HUES6 (cell line): ENCODE measurements around the gene GREM2.

Experiments
- H3K27ac ChIP-seq: 2 replicates; pipeline ENCODE4 v1.7.0; 2013; ENCODE audit warnings: low read depth, mild to moderate bottlenecking, low read length, inconsistent platforms
- H3K27me3 ChIP-seq: 2 replicates; pipeline ENCODE4 v1.6.1; 2013; ENCODE audit warnings: low read length; ENCODE audit not compliant: control insufficient read depth, insufficient read depth
- H3K36me3 ChIP-seq: 2 replicates; pipeline ENCODE4 v1.6.1; 2013; ENCODE audit warnings: low read length; ENCODE audit not compliant: control insufficient read depth, insufficient read depth
- H3K4me1 ChIP-seq: 2 replicates; pipeline ENCODE4 v1.6.1; 2013; ENCODE audit warnings: low read length; ENCODE audit not compliant: control insufficient read depth, insufficient read depth
- H3K4me3 ChIP-seq: 2 replicates; pipeline ENCODE4 v1.5.1; 2013; ENCODE audit warnings: low read depth, low read length
- H3K9ac ChIP-seq: one replicate; pipeline ENCODE4 v1.6.1; 2013; ENCODE audit warnings: mild to moderate bottlenecking, low read length
- H3K9me3 ChIP-seq: 2 replicates; pipeline ENCODE4 v1.6.1; 2013; ENCODE audit warnings: low read depth, low read length; ENCODE audit not compliant: control insufficient read depth, insufficient read depth

GREM2 gene

DNA sequence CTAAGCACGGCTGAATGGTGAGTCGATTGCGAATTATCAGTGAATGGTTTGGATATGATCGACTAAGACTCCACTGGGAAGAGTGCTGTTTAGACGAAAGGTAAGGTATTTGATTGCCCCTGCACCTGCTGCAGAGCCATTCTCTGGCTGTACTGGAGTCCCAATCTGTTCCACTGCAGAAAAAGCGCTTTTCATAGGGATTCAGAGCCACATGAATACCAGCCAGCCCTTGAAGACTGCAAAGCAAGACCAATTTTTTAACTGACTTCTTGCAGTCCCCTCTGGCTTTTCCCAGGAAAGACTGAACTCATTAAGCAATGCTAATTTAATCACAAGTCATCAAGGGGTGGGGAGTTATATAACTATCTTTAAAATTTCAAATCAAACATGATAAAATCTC is 1.3 kb downstream of the GREM2 start:
- peaks cover 20% of the 10 kb centered on the region; the same call in 1 of the 2 replicates for H3K4me1 ChIP-seq
- H3K27me3 ChIP-seq: peaks cover 31% of the 10 kb centered on the region
- no peak overlapping the region for H3K4me3 ChIP-seq
- no peaks in the 10 kb centered on the region for H3K9me3 ChIP-seq
- H3K27ac ChIP-seq: no peak overlapping the region
- H3K36me3 ChIP-seq: no peaks in the 10 kb centered on the region
- H3K9ac ChIP-seq: no peak overlapping the region

DNA sequence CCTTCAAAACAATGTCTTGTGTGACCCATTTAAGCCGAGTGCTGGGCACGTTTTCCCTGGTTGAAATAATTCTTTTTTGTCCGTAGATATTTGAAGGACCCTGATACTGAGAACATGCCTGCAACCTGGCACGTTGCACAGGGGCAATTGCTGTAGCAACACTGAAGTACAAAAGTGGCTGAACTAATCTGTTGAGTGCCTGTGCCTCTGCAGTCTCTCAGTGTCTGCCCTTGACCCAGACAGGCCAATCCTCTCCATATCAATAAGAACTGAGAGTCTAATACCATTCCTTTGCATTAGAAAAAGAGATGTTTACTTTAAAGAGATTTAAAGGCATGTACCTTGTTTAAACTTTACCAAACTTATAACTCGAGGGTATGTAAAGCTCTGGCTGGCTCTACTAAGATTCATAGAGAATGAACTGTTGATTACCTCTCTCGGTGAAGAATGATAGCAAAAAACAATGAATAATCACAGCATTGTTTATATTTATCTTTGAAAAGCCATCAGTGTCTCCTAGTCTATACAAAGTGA is 2.4 kb downstream of the GREM2 start:
- Histone ChIP-seq H3K4me1 (peaks cover 20% of the 10 kb centered on the region; the same call in 1 of the 2 replicates), H3K9me3 (no peaks in the 10 kb centered on the region), H3K9ac (no peak overlapping the region), H3K36me3 (no peaks in the 10 kb centered on the region), H3K27ac (no peak overlapping the region), H3K4me3 (no peak overlapping the region), H3K27me3 (peaks cover 31% of the 10 kb centered on the region)

- H3K4me1 ChIP-seq: peaks cover 20% of the 10 kb centered on the region; the same call in 1 of the 2 replicates
- no peak overlapping the region for H3K4me3 ChIP-seq
- H3K9me3 ChIP-seq: no peaks in the 10 kb centered on the region
- H3K27me3 ChIP-seq: peaks cover 31% of the 10 kb centered on the region
- no peak overlapping the region for H3K9ac ChIP-seq
- no peak overlapping the region for H3K27ac ChIP-seq
- no peaks in the 10 kb centered on the region for H3K36me3 ChIP-seq
Measured at GRCh38 chr1:240608707-240609106, 3.2 kb downstream of the GREM2 start.

GRCh38 chr1:240607006-240607405 is 4.9 kb downstream of the GREM2 start:
- H3K4me3 ChIP-seq: no peak overlapping the region
- peaks cover 26% of the 10 kb centered on the region for H3K27me3 ChIP-seq
- H3K9ac ChIP-seq: no peak overlapping the region
- H3K9me3 ChIP-seq: no peaks in the 10 kb centered on the region
- peaks cover 7% of the 10 kb centered on the region; the same call in 1 of the 2 replicates for H3K4me1 ChIP-seq
- H3K36me3 ChIP-seq: no peaks in the 10 kb centered on the region
- H3K27ac ChIP-seq: no peak overlapping the region

GRCh38 chr1:240602189-240602588 is 9.8 kb downstream of the GREM2 start:
- Histone ChIP-seq H3K27ac (no peak overlapping the region), H3K9me3 (no peaks in the 10 kb centered on the region), H3K9ac (no peak overlapping the region), H3K36me3 (no peaks in the 10 kb centered on the region), H3K27me3 (no peaks in the 10 kb centered on the region), H3K4me1 (peaks cover 3% of the 10 kb centered on the region; the same call in 1 of the 2 replicates), H3K4me3 (no peak overlapping the region)

GRCh38 chr1:240599830-240600229 is 12.1 kb downstream of the GREM2 start:
- H3K9me3 ChIP-seq: no peaks in the 10 kb centered on the region
- H3K36me3 ChIP-seq: no peaks in the 10 kb centered on the region
- no peaks in the 10 kb centered on the region for H3K27me3 ChIP-seq
- H3K4me1 ChIP-seq: peaks cover 9% of the 10 kb centered on the region; the same call in 1 of the 2 replicates
- no peak overlapping the region for H3K9ac ChIP-seq
- no peak overlapping the region for H3K4me3 ChIP-seq
- H3K27ac ChIP-seq: no peak overlapping the region

- Histone ChIP-seq H3K4me1 (peaks cover 9% of the 10 kb centered on the region; the same call in 1 of the 2 replicates), H3K4me3 (no peak overlapping the region), H3K27ac (no peak overlapping the region), H3K9ac (no peak overlapping the region), H3K27me3 (no peaks in the 10 kb centered on the region), H3K9me3 (no peaks in the 10 kb centered on the region), H3K36me3 (no peaks in the 10 kb centered on the region)
Measured at GRCh38 chr1:240599299-240599698, 12.7 kb downstream of the GREM2 start.

DNA sequence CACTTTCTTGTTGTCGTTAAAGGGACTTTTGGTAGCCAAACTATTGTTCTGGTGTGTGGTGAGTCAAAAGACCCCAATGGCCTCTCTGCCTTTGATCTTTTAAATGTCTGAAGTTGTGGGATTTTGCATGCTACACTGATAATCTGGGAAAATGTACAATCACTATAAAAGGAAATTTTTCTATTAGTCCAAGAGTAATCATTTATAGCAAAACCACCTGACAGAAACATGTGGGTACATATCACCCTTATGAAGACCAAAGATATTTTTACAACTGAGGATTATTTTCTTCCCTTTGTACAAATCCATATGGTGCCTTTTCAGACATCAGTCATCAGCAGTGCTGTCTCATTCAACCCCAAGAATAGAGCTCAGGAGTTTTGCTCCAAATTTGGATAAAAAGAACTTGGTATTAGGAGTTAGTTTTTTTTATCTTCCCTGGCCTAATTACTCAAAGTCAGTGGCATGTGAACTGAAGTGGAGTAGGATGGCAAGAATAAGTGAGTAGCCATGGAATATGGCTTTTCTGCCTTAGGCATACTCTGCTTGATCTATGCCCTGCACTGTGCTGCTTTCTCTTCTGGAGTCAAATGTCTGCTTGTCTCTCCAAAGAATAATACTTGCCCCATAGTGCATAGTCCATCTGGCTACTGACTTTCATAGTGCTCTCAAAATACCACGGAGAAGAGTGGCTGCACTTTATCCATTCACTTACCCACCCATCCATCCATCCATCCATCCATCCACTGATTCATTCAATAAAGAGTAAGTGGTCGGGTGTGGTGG is 13.5 kb downstream of the GREM2 start:
- no peak overlapping the region for H3K9ac ChIP-seq
- no peak overlapping the region for H3K4me3 ChIP-seq
- no peak overlapping the region for H3K27ac ChIP-seq

DNA sequence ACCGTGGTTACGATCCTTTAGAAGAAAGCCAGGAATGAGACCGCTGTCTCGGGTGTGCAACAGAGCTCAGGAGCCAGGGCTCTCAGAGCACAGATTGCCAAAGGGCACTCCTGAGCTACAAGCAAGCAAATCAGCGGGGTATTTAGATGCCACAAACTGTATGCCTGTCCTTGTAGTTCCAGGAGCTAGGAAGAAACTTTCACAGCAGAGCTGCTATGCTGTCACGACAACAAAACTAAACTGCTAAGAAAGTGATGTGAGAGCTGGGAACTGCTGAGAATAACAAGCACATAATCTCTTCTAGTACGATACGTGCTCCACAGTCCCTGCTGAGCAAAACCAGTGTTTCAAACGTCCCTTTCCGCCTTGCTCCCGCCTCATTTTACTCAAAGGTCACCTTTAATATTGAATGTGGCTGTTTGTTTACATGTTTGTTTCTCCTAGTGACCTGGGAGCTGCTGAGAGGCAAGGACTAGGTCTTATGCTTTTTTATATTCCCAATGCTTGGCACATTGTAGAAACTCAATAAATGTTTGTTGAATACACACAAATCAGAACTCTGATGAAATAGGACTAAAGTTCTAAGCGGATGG is 14.7 kb downstream of the GREM2 start:
- no peak overlapping the region for H3K4me3 ChIP-seq

More for the DNA sequence above, 13.5 kb downstream of the GREM2 start:
- no peaks in the 10 kb centered on the region for H3K27me3 ChIP-seq
- H3K9me3 ChIP-seq: no peaks in the 10 kb centered on the region
- no peaks in the 10 kb centered on the region for H3K36me3 ChIP-seq
- peaks cover 9% of the 10 kb centered on the region; the same call in 1 of the 2 replicates for H3K4me1 ChIP-seq

GRCh38 chr1:240595476-240595875 is 16.5 kb downstream of the GREM2 start:
- Histone ChIP-seq H3K27ac (no peak overlapping the region), H3K27me3 (no peaks in the 10 kb centered on the region), H3K9ac (no peak overlapping the region), H3K9me3 (no peaks in the 10 kb centered on the region), H3K36me3 (no peaks in the 10 kb centered on the region), H3K4me3 (no peak overlapping the region), H3K4me1 (peaks cover 9% of the 10 kb centered on the region; the same call in 1 of the 2 replicates)

More for the DNA sequence above, 14.7 kb downstream of the GREM2 start:
- Histone ChIP-seq H3K4me1 (peaks cover 9% of the 10 kb centered on the region; the same call in 1 of the 2 replicates), H3K27ac (no peak overlapping the region), H3K36me3 (no peaks in the 10 kb centered on the region), H3K27me3 (no peaks in the 10 kb centered on the region), H3K9me3 (no peaks in the 10 kb centered on the region), H3K9ac (no peak overlapping the region)

GRCh38 chr1:240591564-240591963 is 20.4 kb downstream of the GREM2 start:
- Histone ChIP-seq H3K9ac (no peak overlapping the region), H3K27me3 (no peaks in the 10 kb centered on the region), H3K36me3 (no peaks in the 10 kb centered on the region), H3K4me1 (peaks cover under 1% of the 10 kb centered on the region; the same call in 1 of the 2 replicates), H3K4me3 (no peak overlapping the region), H3K9me3 (no peaks in the 10 kb centered on the region), H3K27ac (no peak overlapping the region)
